HAP-1 (cell line): ENCODE data around the gene RSL1D1.
"Not testable (repeated sequence)": the region's sequence is repeated elsewhere in the genome, so short reads cannot be mapped to it uniquely, and the experiment has no call there.

Source experiments
- DNase-seq, 2 experiments: peaks; one replicate each; pipeline ENCODE4 v3.0.0-alpha.2; 2016 to 2020; ENCODE audit warnings: low spot score in 2 of 2
- H3K27me3 ChIP-seq: fragments of 250-450 bp; sonication (Bioruptor Pico); 2 replicates; pipeline ENCODE4 v1.5.1; 2020; ENCODE audit warnings: low read depth, mild to moderate bottlenecking, moderate library complexity
- H3K36me3 ChIP-seq: fragments of 250-450 bp; sonication (Bioruptor Pico); replicated peaks from 2 replicates; pipeline ENCODE4 v1.5.1; 2020; ENCODE audit warnings: mild to moderate bottlenecking
- H3K4me1 ChIP-seq: fragments of 250-450 bp; sonication (Bioruptor Pico); 2 replicates; pipeline ENCODE4 v1.5.1; 2020; ENCODE audit warnings: mild to moderate bottlenecking
- H3K4me3 ChIP-seq: fragments of 250-450 bp; sonication (Bioruptor Pico); 2 replicates; pipeline ENCODE4 v1.5.1; 2020; ENCODE audit warnings: mild to moderate bottlenecking, moderate library complexity
- H3K9me3 ChIP-seq: fragments of 250-450 bp; sonication (Bioruptor Pico); 2 replicates; pipeline ENCODE4 v1.5.1; 2020; ENCODE audit warnings: mild to moderate bottlenecking, moderate library complexity
- in situ Hi-C: fragments of 300-500 bp; cut with MboI; formaldehyde crosslinking; loops from 3 replicates; pipeline ENCODE4 v1.14.3; 2020; ENCODE audit warnings: low sequenced_read_pairs, inconsistent platforms, mixed read lengths

Gene RSL1D1

GRCh38 chr16:11833951-11834695 lies 17.2 kb downstream of the RSL1D1 start:
- H3K4me1 ChIP-seq: no peaks in the 10 kb centered on the region
- DNase-seq: no peak
- no peaks in the 10 kb centered on the region for H3K9me3 ChIP-seq
- H3K4me3 ChIP-seq: no peak overlapping the region
- in situ Hi-C loops: no loop called here
- H3K27me3 ChIP-seq: no peaks in the 10 kb centered on the region
- H3K36me3 ChIP-seq: peaks cover 38% of the 10 kb centered on the region

GRCh38 chr16:11828696-11829095 lies 22.6 kb downstream of the RSL1D1 start:
- H3K4me3 ChIP-seq: no peak overlapping the region
- no peaks in the 10 kb centered on the region for H3K27me3 ChIP-seq
- in situ Hi-C loops: no loop called here
- no peaks in the 10 kb centered on the region for H3K36me3 ChIP-seq
- no peaks in the 10 kb centered on the region for H3K9me3 ChIP-seq
- H3K4me1 ChIP-seq: peaks cover 7% of the 10 kb centered on the region; the same call in 1 of the 2 replicates
- no peak for DNase-seq

GRCh38 chr16:11825520-11826165 lies 25.7 kb downstream of the RSL1D1 start:
- H3K4me1 ChIP-seq, in situ Hi-C loops, H3K4me3 ChIP-seq, H3K36me3 ChIP-seq, H3K9me3 ChIP-seq, DNase-seq, H3K27me3 ChIP-seq: not testable (repeated sequence)

- Histone ChIP-seq H3K36me3 (no peaks in the 10 kb centered on the region), H3K4me3 (no peak overlapping the region), H3K4me1 (peaks cover 10% of the 10 kb centered on the region), H3K9me3 (no peaks in the 10 kb centered on the region), H3K27me3 (no peaks in the 10 kb centered on the region)
- in situ Hi-C loops: loop anchor here (25.0 kb wide), 2 partner anchors 287 to 412 kb away; a partner anchor contains a TSS
- peak; percentile 38 to 43 for DNase-seq
Observed at GRCh38 chr16:11824362-11824761, 27.0 kb downstream of the RSL1D1 start.

- in situ Hi-C loops: loop anchor here (25.0 kb wide), 2 partner anchors 286 to 411 kb away; a partner anchor contains a TSS
- H3K4me1 ChIP-seq, DNase-seq, H3K27me3 ChIP-seq, H3K4me3 ChIP-seq, H3K9me3 ChIP-seq, H3K36me3 ChIP-seq: not testable (repeated sequence)
Observed at GRCh38 chr16:11823645-11824044, 27.7 kb downstream of the RSL1D1 start.

- Histone ChIP-seq H3K4me3 (no peak overlapping the region), H3K4me1 (peaks cover 9% of the 10 kb centered on the region), H3K36me3 (no peaks in the 10 kb centered on the region), H3K27me3 (no peaks in the 10 kb centered on the region), H3K9me3 (no peaks in the 10 kb centered on the region)
- in situ Hi-C loops: loop anchor here (25.0 kb wide), 2 partner anchors 282 to 407 kb away; a partner anchor contains a TSS
- DNase-seq: no peak
Observed at GRCh38 chr16:11819798-11820197, 31.5 kb downstream of the RSL1D1 start.

- not testable (repeated sequence) for DNase-seq, H3K4me1 ChIP-seq, H3K4me3 ChIP-seq, H3K27me3 ChIP-seq, H3K36me3 ChIP-seq, H3K9me3 ChIP-seq
- in situ Hi-C loops: loop anchor here (25.0 kb wide), 2 partner anchors 282 to 407 kb away; a partner anchor contains a TSS
Observed at GRCh38 chr16:11818970-11819369, 32.4 kb downstream of the RSL1D1 start.

GRCh38 chr16:11816123-11816522 lies 35.2 kb downstream of the RSL1D1 start:
- no peak for DNase-seq
- Histone ChIP-seq H3K4me3 (no peak overlapping the region), H3K4me1 (no peaks in the 10 kb centered on the region), H3K27me3 (no peaks in the 10 kb centered on the region), H3K36me3 (no peaks in the 10 kb centered on the region), H3K9me3 (no peaks in the 10 kb centered on the region)
- in situ Hi-C loops: loop anchor here (25.0 kb wide), 2 partner anchors 279 to 404 kb away; a partner anchor contains a TSS

- DNase-seq, H3K27me3 ChIP-seq, H3K4me3 ChIP-seq, H3K36me3 ChIP-seq, H3K4me1 ChIP-seq, H3K9me3 ChIP-seq: not testable (repeated sequence)
- in situ Hi-C loops: loop anchor here (25.0 kb wide), 2 partner anchors 277 to 402 kb away; a partner anchor contains a TSS
Observed at GRCh38 chr16:11814800-11815199, 36.5 kb downstream of the RSL1D1 start.

GRCh38 chr16:11806721-11807120 lies 44.6 kb downstream of the RSL1D1 start:
- DNase-seq: no peak
- Histone ChIP-seq H3K9me3 (no peaks in the 10 kb centered on the region), H3K36me3 (no peaks in the 10 kb centered on the region), H3K4me3 (no peak overlapping the region), H3K4me1 (no peaks in the 10 kb centered on the region), H3K27me3 (no peaks in the 10 kb centered on the region)
- in situ Hi-C loops: loop anchor here (25.0 kb wide), 2 partner anchors 269 to 394 kb away; a partner anchor contains a TSS

GRCh38 chr16:11805556-11805955 lies 45.8 kb downstream of the RSL1D1 start:
- in situ Hi-C loops: loop anchor here (25.0 kb wide), 2 partner anchors 268 to 393 kb away; a partner anchor contains a TSS
- H3K27me3 ChIP-seq: no peaks in the 10 kb centered on the region
- DNase-seq: no peak
- no peaks in the 10 kb centered on the region for H3K36me3 ChIP-seq
- H3K4me1 ChIP-seq: no peaks in the 10 kb centered on the region
- no peak overlapping the region for H3K4me3 ChIP-seq
- no peaks in the 10 kb centered on the region for H3K9me3 ChIP-seq

- H3K4me3 ChIP-seq: no peak overlapping the region
- in situ Hi-C loops: loop anchor here (25.0 kb wide), 2 partner anchors 264 to 389 kb away; a partner anchor contains a TSS
- peaks cover 18% of the 10 kb centered on the region for H3K4me1 ChIP-seq
- no peaks in the 10 kb centered on the region; the same call in 1 of the 2 replicates for H3K9me3 ChIP-seq
- H3K36me3 ChIP-seq: no peaks in the 10 kb centered on the region
- H3K27me3 ChIP-seq: no peaks in the 10 kb centered on the region
- no peak for DNase-seq
Observed at GRCh38 chr16:11801481-11802021, 49.8 kb downstream of the RSL1D1 start.

GRCh38 chr16:11800382-11800718 lies 51.0 kb downstream of the RSL1D1 start:
- in situ Hi-C loops: loop anchor here (25.0 kb wide), 2 partner anchors 263 to 388 kb away; a partner anchor contains a TSS

More at GRCh38 chr16:11800382-11800718, 51.0 kb downstream of the RSL1D1 start:
- Histone ChIP-seq H3K27me3 (no peaks in the 10 kb centered on the region), H3K4me1 (peaks cover 22% of the 10 kb centered on the region), H3K9me3 (no peaks in the 10 kb centered on the region; the same call in 1 of the 2 replicates), H3K4me3 (no peak overlapping the region), H3K36me3 (peaks cover 3% of the 10 kb centered on the region)
- DNase-seq: no peak
